ENCODE results near the gene ENOX1. TPM values are rescaled to one million over a fixed set of nuclear protein-coding genes. Genes with fewer than 3 reads are reported as not detected.

ENOX1 gene
- total RNA-seq, 4 donors from 2014 or later = 3.6 to 18.7 (median 5.7) TPM

DNA sequence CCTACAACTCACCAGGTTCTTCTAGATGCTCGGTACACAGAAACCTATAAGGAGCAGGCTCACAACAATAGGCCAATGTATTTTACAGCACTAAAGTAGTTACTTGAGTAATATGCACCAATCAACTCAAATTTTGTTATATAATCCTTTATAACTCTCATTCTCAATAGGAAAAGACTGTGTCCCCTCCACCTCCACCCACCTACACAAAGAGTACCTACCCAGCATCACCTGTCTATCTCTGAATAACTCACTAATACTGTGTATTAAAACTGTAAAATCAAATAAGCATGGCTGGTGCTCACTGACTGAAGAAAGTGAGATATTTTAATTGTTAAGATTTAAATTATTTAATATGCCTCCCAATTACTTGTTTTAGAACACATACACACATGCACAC lies 146.3 kb downstream of the ENOX1 start:
- TF ChIP-seq POLR2A (IDR thresholded peaks at IDR 0.05) = no peak
- TF ChIP-seq, protein P1, sequence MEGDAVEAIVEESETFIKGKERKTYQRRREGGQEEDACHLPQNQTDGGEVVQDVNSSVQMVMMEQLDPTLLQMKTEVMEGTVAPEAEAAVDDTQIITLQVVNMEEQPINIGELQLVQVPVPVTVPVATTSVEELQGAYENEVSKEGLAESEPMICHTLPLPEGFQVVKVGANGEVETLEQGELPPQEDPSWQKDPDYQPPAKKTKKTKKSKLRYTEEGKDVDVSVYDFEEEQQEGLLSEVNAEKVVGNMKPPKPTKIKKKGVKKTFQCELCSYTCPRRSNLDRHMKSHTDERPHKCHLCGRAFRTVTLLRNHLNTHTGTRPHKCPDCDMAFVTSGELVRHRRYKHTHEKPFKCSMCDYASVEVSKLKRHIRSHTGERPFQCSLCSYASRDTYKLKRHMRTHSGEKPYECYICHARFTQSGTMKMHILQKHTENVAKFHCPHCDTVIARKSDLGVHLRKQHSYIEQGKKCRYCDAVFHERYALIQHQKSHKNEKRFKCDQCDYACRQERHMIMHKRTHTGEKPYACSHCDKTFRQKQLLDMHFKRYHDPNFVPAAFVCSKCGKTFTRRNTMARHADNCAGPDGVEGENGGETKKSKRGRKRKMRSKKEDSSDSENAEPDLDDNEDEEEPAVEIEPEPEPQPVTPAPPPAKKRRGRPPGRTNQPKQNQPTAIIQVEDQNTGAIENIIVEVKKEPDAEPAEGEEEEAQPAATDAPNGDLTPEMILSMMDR (IDR thresholded peaks at IDR 0.05) = no peak
- Histone ChIP-seq H3K4me1 (no peaks in the 10 kb centered on the region), H3K27me3 (no peaks in the 10 kb centered on the region), H3K9me3 (no peaks in the 10 kb centered on the region), H3K36me3 (no peaks in the 10 kb centered on the region), H3K27ac (no peak overlapping the region), H3K4me3 (no peak overlapping the region)
- intact Hi-C loops (cut with DNase I; ENCODE audit: low total_unique reads) = no loop called here
- DNase-seq = no peak

DNA sequence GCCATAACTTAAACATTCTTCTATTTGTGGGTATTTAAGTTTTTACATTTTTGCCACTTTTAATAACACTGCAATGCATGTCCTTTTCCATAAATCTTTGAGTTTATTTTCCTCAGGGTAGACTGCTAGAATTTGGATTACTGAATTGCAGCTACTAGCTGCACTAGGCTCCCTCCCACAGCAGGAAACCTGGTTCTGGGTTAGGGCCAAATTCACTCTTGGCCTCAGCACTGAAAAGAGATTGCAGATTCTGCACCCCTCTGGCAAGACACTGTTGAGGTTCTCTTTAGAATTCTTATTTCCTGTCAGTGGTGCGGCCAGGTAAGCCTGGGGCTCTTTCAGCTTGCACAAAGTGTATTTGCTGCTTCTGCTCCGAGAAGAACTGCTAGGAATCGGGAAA lies 155.7 kb downstream of the ENOX1 start:
- no peak overlapping the region for H3K4me3 ChIP-seq
- no peaks in the 10 kb centered on the region for H3K36me3 ChIP-seq
- TF ChIP-seq, protein P1 (IDR thresholded peaks at IDR 0.05) = no peak
- no peak for TF ChIP-seq POLR2A (IDR thresholded peaks at IDR 0.05)
- intact Hi-C loops (cut with DNase I; ENCODE audit: low total_unique reads) = no loop called here
- H3K9me3 ChIP-seq = no peaks in the 10 kb centered on the region
- no peaks in the 10 kb centered on the region for H3K4me1 ChIP-seq
- H3K27me3 ChIP-seq = no peaks in the 10 kb centered on the region
- no peak for DNase-seq
- no peak overlapping the region for H3K27ac ChIP-seq

DNA sequence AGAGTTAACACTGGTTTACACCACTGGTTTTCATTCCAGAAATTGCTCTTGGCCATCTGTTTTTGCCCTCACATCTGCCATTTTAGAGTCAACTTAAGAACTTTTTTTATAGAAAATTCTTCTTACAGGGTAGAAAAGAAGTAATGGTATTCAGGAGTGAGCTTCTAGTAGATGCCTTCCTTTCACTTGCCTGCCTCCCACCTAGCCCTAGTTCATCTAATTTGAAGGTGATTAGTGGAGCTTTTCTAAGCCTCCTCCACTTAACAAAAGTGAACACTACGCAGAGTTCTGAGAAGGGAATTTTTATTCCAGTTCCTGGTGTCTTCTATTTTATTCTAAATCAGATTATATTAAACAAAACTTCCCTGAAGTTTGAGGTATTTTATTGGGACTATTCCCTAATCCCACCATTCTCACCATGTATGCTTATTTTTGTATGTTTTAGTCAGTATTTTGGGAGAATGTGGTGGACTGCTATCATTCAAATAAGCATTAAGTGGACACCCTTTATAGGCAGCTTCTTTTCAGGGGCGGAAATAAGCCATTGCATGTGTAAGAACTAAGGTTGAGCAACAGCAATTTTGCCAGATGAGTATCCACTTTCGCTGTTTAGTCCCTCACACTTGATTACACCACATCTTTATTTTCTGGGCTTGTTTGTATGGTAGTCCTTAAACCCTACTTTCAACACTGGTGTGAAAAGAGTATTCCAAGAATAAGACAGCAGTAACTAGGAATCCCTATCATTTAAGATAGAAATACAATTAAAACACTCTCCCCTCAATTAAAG lies 156.9 kb downstream of the ENOX1 start:
- Histone ChIP-seq H3K36me3 (no peaks in the 10 kb centered on the region), H3K4me3 (no peak overlapping the region), H3K9me3 (no peaks in the 10 kb centered on the region), H3K27ac (no peak overlapping the region), H3K27me3 (no peaks in the 10 kb centered on the region), H3K4me1 (no peaks in the 10 kb centered on the region)
- TF ChIP-seq POLR2A (IDR thresholded peaks at IDR 0.05) = no peak
- TF ChIP-seq, protein P1 (IDR thresholded peaks at IDR 0.05) = no peak
- DNase-seq = no peak
- intact Hi-C loops (cut with DNase I; ENCODE audit: low total_unique reads) = no loop called here

DNA sequence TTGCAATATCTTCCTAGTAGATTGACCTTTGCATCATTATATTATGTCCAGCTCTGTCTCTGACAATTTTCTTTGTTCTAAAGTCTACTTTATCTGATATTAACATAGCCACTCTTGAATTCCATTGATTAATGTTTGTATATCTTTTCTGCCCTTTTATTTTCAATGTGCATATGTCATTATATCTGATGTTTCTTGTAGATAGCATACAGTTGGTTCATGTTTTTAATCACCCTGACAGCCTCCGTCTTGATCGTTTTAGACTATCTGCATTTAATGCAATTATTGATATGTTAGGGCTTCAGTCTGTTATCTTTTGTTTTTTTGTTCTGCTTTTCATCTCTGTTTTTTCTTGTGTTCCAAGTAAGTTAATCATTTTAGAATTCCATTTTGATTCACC lies 159.8 kb downstream of the ENOX1 start:
- H3K4me3 ChIP-seq = no peak overlapping the region
- TF ChIP-seq, protein P1 (IDR thresholded peaks at IDR 0.05) = no peak
- TF ChIP-seq POLR2A (IDR thresholded peaks at IDR 0.05) = no peak
- no peak for DNase-seq
- H3K4me1 ChIP-seq = no peaks in the 10 kb centered on the region
- no peak overlapping the region for H3K27ac ChIP-seq
- H3K36me3 ChIP-seq = no peaks in the 10 kb centered on the region
- intact Hi-C loops (cut with DNase I; ENCODE audit: low total_unique reads) = no loop called here
- no peaks in the 10 kb centered on the region for H3K9me3 ChIP-seq
- H3K27me3 ChIP-seq = no peaks in the 10 kb centered on the region

DNA sequence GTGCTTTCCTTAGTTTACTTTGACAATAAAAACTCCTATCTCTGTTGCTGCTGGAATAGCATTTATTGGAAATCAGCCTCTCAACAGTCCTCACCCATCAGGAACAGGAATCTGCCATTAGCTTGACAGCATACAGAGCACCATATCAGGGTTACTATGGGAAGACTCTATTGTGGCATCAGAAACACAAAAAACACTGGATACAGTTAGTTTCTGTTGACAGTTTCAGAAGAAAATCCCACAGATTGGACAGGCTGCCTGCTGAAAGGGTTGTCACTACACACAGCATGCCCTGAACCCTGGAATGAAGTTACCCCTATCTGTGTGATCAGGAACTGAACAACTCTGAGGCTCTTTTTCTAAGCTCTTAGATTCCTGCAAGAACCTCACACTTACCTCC lies 172.7 kb downstream of the ENOX1 start:
- TF ChIP-seq, protein P1 (IDR thresholded peaks at IDR 0.05) = no peak
- no peak for TF ChIP-seq POLR2A (IDR thresholded peaks at IDR 0.05)
- DNase-seq = no peak
- H3K4me3 ChIP-seq = no peak overlapping the region
- H3K27ac ChIP-seq = no peak overlapping the region
- H3K4me1 ChIP-seq = no peaks in the 10 kb centered on the region
- no peaks in the 10 kb centered on the region for H3K27me3 ChIP-seq
- H3K36me3 ChIP-seq = no peaks in the 10 kb centered on the region
- intact Hi-C loops (cut with DNase I; ENCODE audit: low total_unique reads) = no loop called here
- no peaks in the 10 kb centered on the region for H3K9me3 ChIP-seq
